Measurements from ENCODE around the gene P2RX6.

- TF ChIP-seq CTCF (IDR thresholded peaks at IDR 0.05; ENCODE audit: insufficient read depth, low read depth, low read length), result no peak
- TF ChIP-seq EZH2 (IDR thresholded peaks at IDR 0.05; ENCODE audit: insufficient read depth, low read length), result no peak
These were observed 26.2 kb upstream of the P2RX6 start for GRCh38 chr22:20988573-20989322.

Data from astrocyte (in vitro differentiated cells and primary cell).